K562 (cell line): ENCODE data around the gene STARD6. TPM values are rescaled to one million over a fixed set of nuclear protein-coding genes. Genes with fewer than 3 reads are reported as not detected.

Experiments used
- ATF3 ChIP-seq, 2 experiments: fragments of 450-650 bp in 1 of 2; sonication (generic) in 1 of 2; formaldehyde crosslinking in 1 of 2; IDR thresholded peaks in 1 of 2; conservative IDR thresholded peaks in 1 of 2; 2 replicates each; pipeline versions ENCODE4 v1.6.1 to v1.8.1; 2016 to 2023; ENCODE audit warnings: mild to moderate bottlenecking in 2 of 2, moderate library complexity in 2 of 2, inconsistent platforms in 1 of 2, missing genetic modification reagents in 1 of 2
- BCLAF1 ChIP-seq, 2 experiments: fragments of 450-650 bp in 1 of 2; IDR thresholded peaks; 2 replicates each; pipeline ENCODE4 v1.6.1; 2011 to 2017; ENCODE audit warnings: low read depth in 2 of 2, antibody characterized with exemption in 1 of 2, borderline replicate concordance in 1 of 2, low read length in 1 of 2, mild to moderate bottlenecking in 1 of 2, mixed read lengths in 1 of 2; ENCODE audit not compliant: control insufficient read depth in 1 of 2
- CTCF ChIP-seq, 3 experiments: IDR thresholded peaks in 2 of 3; conservative IDR thresholded peaks in 1 of 3; 2 replicates each; pipeline ENCODE4 v1.5.1; 2011 to 2012; ENCODE audit warnings: low read length in 3 of 3, mild to moderate bottlenecking in 3 of 3, control low read depth in 2 of 3, improper control_type of control experiment in 1 of 3, inconsistent platforms in 1 of 3, low read depth in 1 of 3, mixed read lengths in 1 of 3, moderate library complexity in 1 of 3; ENCODE audit not compliant: insufficient read depth in 2 of 3
- ELF4 ChIP-seq: fragments of 450-650 bp; formaldehyde crosslinking; IDR thresholded peaks from 2 replicates; pipeline ENCODE4 v1.4.0; 2022; ENCODE audit warnings: missing genetic modification characterization
- GABPB2 ChIP-seq: fragments of 250-450 bp; sonication (Bioruptor Pico); conservative IDR thresholded peaks from 2 replicates; pipeline ENCODE4 v1.5.1; 2021; ENCODE audit warnings: mild to moderate bottlenecking
- TSHZ1 ChIP-seq: fragments of 250-450 bp; sonication (Bioruptor Pico); IDR thresholded peaks from 2 replicates; pipeline ENCODE4 v1.4.0; 2020; ENCODE audit warnings: mild to moderate bottlenecking, moderate library complexity
- ZBTB12 ChIP-seq: fragments of 250-450 bp; sonication (Bioruptor Pico); IDR thresholded peaks from 2 replicates; pipeline ENCODE4 v1.4.0; 2020
- ZMIZ1 ChIP-seq, 2 experiments: fragments of 150-350 bp in 1 of 2; IDR thresholded peaks; 2 replicates each; pipeline ENCODE4 v1.6.1; 2012 to 2016; ENCODE audit warnings: low read depth in 2 of 2, low read length in 2 of 2, mild to moderate bottlenecking in 1 of 2, moderate library complexity in 1 of 2
- ZNF282 ChIP-seq: sonication (generic); formaldehyde crosslinking; IDR thresholded peaks from 2 replicates; pipeline ENCODE4 v1.8.1; 2023; ENCODE audit warnings: missing genetic modification reagents
- polyA plus RNA-seq, 8 experiments: library from polyadenylated mRNA; depleted of rRNA in 4 of 8; stranded (reverse) in 5 of 8; unstranded in 3 of 8; fragments of >200 nt; fragmentation: Nextera tagmentation in 2 of 8; fragmentation: Illumina TruSeq in 1 of 8; extraction: Ambion mirVana in 2 of 8; extraction: Trizol in 1 of 8; gene quantifications; 2 replicates each; pipeline versions ENCODE4 v1.2.1 to v1.2.3, GENCODE V29; 2011 to 2014; ENCODE audit warnings: inconsistent platforms in 1 of 8, missing spikeins in 1 of 8
- total RNA-seq, 7 experiments: library from RNA; depleted of rRNA in 6 of 7; stranded (reverse); fragments of >200 nt in 6 of 7; fragmentation: Illumina TruSeq in 2 of 7; extraction: Trizol in 2 of 7; gene quantifications; 2 replicates each; pipeline versions ENCODE4 v1.2.1 to v1.2.3, GENCODE V29; 2011 to 2021; ENCODE audit warnings: low replicate concordance in 1 of 7

The STARD6 gene
- total and polyA plus RNA-seq, 9 of the 15 experiments (the other 6 are each of a cell fraction or from before 2014, with no cell fraction given), result 0.11 to 0.15 TPM; not detected in 7

- TF ChIP-seq TSHZ1 (CRISPR knock-in tag) (no peak), GABPB2 (CRISPR knock-in tag) (no peak), ZNF282 (CRISPR knock-in tag) (no peak), ZBTB12 (CRISPR knock-in tag) (no peak), ZMIZ1 (IDR thresholded peaks at IDR 0.05; ENCODE audit: low read depth in 2 of 2, low read length in 2 of 2) (no peak), BCLAF1 (IDR thresholded peaks at IDR 0.05; ENCODE audit: borderline replicate concordance in 1 of 2, control insufficient read depth in 1 of 2, low read depth in 2 of 2, low read length in 1 of 2) (no peak), ATF3 (IDR thresholded peaks at IDR 0.05) (no peak), ATF3 (CRISPR knock-in tag; conservative IDR thresholded peaks at IDR 0.05) (no peak), CTCF (IDR thresholded peaks at IDR 0.05 in 2 of 3, conservative IDR thresholded peaks at IDR 0.05 in 1 of 3; ENCODE audit: insufficient read depth in 2 of 3, low read depth in 1 of 3, low read length in 3 of 3) (peak; percentile 41 to 63 (median 56)), ELF4 (CRISPR knock-in tag) (no peak)
Measured at GRCh38 chr18:54357660-54358494, at the start of gene STARD6, which contains the start of gene C18orf54 (continued).
